Osteoblast (primary cell): ENCODE data around the gene VDAC2. TPM values are rescaled to one million over a fixed set of nuclear protein-coding genes. Genes with fewer than 3 reads are reported as not detected.

ENCODE experiments used
- DNase-seq: peaks from one replicate; pipeline ENCODE4 v3.0.0; 2011; ENCODE audit warnings: low spot score, mixed read lengths; ENCODE audit not compliant: insufficient read length; ENCODE audit errors: missing footprints
- H2AFZ ChIP-seq: 2 replicates; pipeline ENCODE4 v1.6.0; 2011; ENCODE audit warnings: mild to moderate bottlenecking, low read length
- H3K27ac ChIP-seq: 2 replicates; pipeline ENCODE4 v1.5.1; 2011; ENCODE audit warnings: mild to moderate bottlenecking, low read depth, low read length, moderate library complexity
- H3K27me3 ChIP-seq: 2 replicates; pipeline ENCODE4 v1.6.0; 2012; ENCODE audit warnings: mild to moderate bottlenecking, control low read depth, inconsistent platforms, low read length, moderate library complexity; ENCODE audit not compliant: insufficient read depth
- H3K36me3 ChIP-seq: 2 replicates; pipeline ENCODE4 v1.5.1; 2011; ENCODE audit warnings: mild to moderate bottlenecking, low read length, control low read depth, moderate library complexity; ENCODE audit not compliant: insufficient read depth
- H3K4me1 ChIP-seq: 2 replicates; pipeline ENCODE4 v1.5.1; 2011; ENCODE audit warnings: mild to moderate bottlenecking, low read length, control low read depth, moderate library complexity; ENCODE audit not compliant: insufficient read depth
- H3K4me2 ChIP-seq: 2 replicates; pipeline ENCODE4 v1.6.0; 2011; ENCODE audit warnings: mild to moderate bottlenecking, low read length; ENCODE audit not compliant: insufficient read depth
- H3K4me3 ChIP-seq: fragments of 200-600 bp; sonication (generic); 3 replicates; pipeline ENCODE4 v1.5.1; 2012; ENCODE audit warnings: mild to moderate bottlenecking, low read length, inconsistent platforms; ENCODE audit not compliant: insufficient read depth
- H3K79me2 ChIP-seq: 2 replicates; pipeline ENCODE4 v1.6.0; 2012; ENCODE audit warnings: mild to moderate bottlenecking, low read length, control low read depth, inconsistent platforms; ENCODE audit not compliant: insufficient read depth
- H3K9me3 ChIP-seq: 2 replicates; pipeline ENCODE4 v1.5.1; 2011; ENCODE audit warnings: low read depth, low read length, control low read depth
- H4K20me1 ChIP-seq: 2 replicates; pipeline ENCODE4 v1.6.0; 2012; ENCODE audit warnings: mild to moderate bottlenecking, low read length, control low read depth; ENCODE audit not compliant: insufficient read depth
- total RNA-seq: library from RNA; depleted of rRNA; stranded (reverse); fragments of >200 nt; gene quantifications from 2 replicates; pipeline ENCODE4 v1.2.3, GENCODE V29; 2012
- TF ChIP-seq, protein P1 (sequence below): IDR thresholded peaks from 2 replicates; pipeline ENCODE4 v1.5.1; 2011; ENCODE audit warnings: mild to moderate bottlenecking, low read depth, low read length, moderate library complexity; ENCODE audit errors: extremely low read depth

Gene VDAC2
- total RNA-seq, 1 donor = 141 TPM

DNA sequence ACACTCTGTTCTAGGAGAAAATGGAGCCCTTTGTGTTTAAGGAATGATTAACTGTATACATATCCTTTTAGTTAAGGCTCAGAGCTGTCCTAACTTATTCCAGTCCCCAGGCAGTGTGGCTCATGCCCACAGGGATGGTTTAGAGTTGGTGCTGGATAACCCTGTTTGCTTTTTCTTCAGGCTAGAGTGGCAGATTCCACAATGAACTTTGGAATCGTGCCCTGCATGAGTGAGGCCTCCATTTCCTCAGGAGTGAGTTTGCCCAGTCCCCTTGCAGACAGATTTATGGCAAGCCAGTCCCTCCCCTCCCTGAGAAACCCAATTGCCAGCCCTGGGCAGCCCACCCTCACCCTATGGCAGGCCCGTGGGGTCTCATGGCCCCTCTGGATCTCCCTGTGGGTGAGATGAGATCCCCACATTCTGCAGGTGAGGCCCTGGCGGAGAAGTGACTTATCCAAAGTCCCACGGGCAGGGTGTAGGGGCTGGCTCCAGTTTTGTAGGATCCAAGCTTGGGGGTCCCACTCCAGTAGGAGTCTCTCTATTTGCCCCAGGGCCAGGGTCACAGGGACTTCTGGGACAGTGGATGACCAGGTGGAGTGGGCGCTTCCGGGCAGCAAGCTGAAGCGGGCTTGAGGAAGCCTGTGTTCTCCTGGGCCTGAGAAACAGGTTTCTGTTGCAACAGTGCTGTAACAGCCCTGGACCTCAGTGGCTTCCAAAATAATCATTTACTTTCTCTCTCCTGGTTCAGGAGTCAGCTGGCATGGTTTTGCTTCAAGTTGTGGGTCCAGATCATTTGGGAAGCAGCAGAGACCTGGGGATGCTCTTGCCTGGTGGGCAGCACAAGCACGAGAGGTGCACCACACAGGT, 34.1 kb downstream of the VDAC2 start:
- no peaks in the 10 kb centered on the region for H3K4me1 ChIP-seq
- no peak overlapping the region for H3K27ac ChIP-seq
- no peaks in the 10 kb centered on the region for H3K79me2 ChIP-seq
- H3K9me3 ChIP-seq = no peaks in the 10 kb centered on the region
- no peak overlapping the region for H2AFZ ChIP-seq
- no peak for DNase-seq
- no peaks in the 10 kb centered on the region for H4K20me1 ChIP-seq
- H3K4me2 ChIP-seq = no peak overlapping the region
- TF ChIP-seq, protein P1, sequence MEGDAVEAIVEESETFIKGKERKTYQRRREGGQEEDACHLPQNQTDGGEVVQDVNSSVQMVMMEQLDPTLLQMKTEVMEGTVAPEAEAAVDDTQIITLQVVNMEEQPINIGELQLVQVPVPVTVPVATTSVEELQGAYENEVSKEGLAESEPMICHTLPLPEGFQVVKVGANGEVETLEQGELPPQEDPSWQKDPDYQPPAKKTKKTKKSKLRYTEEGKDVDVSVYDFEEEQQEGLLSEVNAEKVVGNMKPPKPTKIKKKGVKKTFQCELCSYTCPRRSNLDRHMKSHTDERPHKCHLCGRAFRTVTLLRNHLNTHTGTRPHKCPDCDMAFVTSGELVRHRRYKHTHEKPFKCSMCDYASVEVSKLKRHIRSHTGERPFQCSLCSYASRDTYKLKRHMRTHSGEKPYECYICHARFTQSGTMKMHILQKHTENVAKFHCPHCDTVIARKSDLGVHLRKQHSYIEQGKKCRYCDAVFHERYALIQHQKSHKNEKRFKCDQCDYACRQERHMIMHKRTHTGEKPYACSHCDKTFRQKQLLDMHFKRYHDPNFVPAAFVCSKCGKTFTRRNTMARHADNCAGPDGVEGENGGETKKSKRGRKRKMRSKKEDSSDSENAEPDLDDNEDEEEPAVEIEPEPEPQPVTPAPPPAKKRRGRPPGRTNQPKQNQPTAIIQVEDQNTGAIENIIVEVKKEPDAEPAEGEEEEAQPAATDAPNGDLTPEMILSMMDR = no peak
- no peaks in the 10 kb centered on the region for H3K27me3 ChIP-seq
- H3K36me3 ChIP-seq = no peaks in the 10 kb centered on the region
- no peak overlapping the region for H3K4me3 ChIP-seq

DNA sequence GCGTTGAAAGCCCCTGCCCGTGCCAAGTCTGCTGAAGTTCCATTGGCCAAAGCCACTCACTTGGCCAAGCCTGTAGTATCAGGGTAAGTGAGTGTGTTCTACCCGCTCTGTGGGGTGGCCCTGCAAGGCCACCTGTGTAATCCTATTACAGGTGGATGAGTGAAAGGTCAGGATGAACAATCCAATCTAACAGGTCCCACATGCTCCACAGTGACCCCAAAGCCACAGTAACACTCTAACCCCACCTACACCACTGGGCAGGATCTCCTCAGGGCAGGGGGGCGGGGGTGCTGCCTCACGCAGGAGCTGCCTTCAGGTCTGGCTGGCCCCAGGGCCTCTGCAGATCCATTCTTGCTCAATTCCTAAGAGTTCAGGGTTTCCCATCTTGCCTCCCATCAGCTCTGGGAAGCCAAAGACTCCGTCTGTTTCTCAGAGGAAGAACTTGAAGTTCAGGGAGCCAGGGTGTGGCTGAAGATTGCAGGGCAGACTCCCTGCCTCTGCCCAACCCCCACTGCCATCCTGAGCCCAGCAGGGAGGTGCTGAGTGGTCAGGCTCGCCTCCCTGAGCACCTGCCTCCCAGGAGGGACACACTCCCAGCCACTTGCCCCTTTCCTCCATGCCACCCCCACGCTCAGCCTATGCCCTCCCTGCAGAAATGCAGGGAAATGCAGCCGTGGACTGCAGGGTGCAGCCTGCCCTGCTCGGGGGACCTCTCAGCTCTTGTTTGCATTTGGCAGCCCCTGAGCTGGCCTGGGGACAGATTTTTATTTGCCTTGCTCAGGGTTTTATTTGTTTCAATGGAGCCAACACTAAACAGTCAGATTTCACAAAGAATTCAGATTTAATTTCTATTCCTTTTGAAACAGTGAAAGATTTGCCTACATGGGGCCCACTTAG, 35.0 kb downstream of the VDAC2 start:
- DNase-seq = no peak
- TF ChIP-seq, protein P1 = no peak
- Histone ChIP-seq H3K4me1 (no peaks in the 10 kb centered on the region), H3K9me3 (no peaks in the 10 kb centered on the region), H3K27me3 (no peaks in the 10 kb centered on the region), H2AFZ (no peak overlapping the region), H3K4me2 (no peak overlapping the region), H3K4me3 (no peak overlapping the region), H3K27ac (no peak overlapping the region), H4K20me1 (no peaks in the 10 kb centered on the region), H3K36me3 (no peaks in the 10 kb centered on the region), H3K79me2 (no peaks in the 10 kb centered on the region)

DNA sequence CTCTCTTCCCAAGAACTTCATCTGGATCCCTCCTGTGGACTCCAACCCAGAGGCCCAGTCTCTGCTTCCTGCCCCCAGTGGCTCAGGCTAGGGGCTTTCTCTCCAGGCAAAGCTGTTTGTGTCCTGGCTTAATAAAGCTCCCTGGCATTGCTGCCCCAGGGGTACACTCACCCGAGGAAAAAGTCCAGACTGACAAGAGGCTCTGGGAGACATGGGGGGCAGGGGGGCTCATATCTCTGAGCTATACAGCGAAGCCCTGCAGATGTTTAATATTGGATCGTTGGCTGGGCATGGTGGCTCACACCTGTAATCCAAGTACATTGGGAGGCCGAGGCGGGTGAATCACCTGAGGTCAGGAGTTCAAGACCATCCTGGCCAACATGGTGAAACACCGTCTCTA, 35.9 kb downstream of the VDAC2 start:
- H3K27me3 ChIP-seq = no peaks in the 10 kb centered on the region
- TF ChIP-seq, protein P1 = no peak
- H3K4me1 ChIP-seq = no peaks in the 10 kb centered on the region
- H3K79me2 ChIP-seq = no peaks in the 10 kb centered on the region
- no peak overlapping the region for H2AFZ ChIP-seq
- no peak overlapping the region for H3K4me3 ChIP-seq
- H3K27ac ChIP-seq = no peak overlapping the region
- DNase-seq = no peak
- no peaks in the 10 kb centered on the region for H3K9me3 ChIP-seq
- no peak overlapping the region for H3K4me2 ChIP-seq
- no peaks in the 10 kb centered on the region for H4K20me1 ChIP-seq
- H3K36me3 ChIP-seq = no peaks in the 10 kb centered on the region

DNA sequence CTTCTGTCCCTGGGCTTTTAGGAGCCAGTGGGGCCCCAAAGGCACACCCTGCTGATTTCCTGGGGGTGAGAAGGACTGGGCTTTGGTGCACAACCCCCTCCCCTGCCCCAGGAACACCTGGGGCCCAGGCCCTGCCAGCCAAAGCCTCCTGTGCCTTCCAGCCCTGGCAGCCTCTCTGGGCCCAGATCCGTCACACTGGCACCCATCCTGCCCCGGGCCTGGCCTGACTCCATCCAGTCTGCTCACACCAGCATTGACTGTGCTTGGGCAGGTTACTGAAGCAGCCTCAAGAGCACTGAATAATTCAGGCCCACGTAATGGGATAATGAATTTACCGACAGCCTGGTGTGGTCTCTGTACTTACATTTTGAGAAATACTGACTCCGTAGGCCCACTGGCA, 37.2 kb downstream of the VDAC2 start:
- Histone ChIP-seq H3K4me1 (no peaks in the 10 kb centered on the region), H3K4me3 (no peak overlapping the region), H3K27me3 (no peaks in the 10 kb centered on the region), H2AFZ (no peak overlapping the region), H3K36me3 (no peaks in the 10 kb centered on the region), H3K27ac (no peak overlapping the region), H3K79me2 (no peaks in the 10 kb centered on the region), H4K20me1 (no peaks in the 10 kb centered on the region), H3K9me3 (no peaks in the 10 kb centered on the region), H3K4me2 (no peak overlapping the region)
- TF ChIP-seq, protein P1 = no peak
- DNase-seq = no peak
